CD8-positive, alpha-beta memory T cell (primary cell): ENCODE data around the gene DENND1A. TPM values are rescaled to one million over a fixed set of nuclear protein-coding genes. Genes with fewer than 3 reads are reported as not detected.

ENCODE experiments used
- CTCF ChIA-PET: fragments of 350-600 bp; sonication (Branson Sonifier 250); formaldehyde crosslinking; loops from one replicate; lab custom pipeline; 2021; ENCODE audit warnings: antibody characterized with exemption; lab: Charles Lee
- POLR2A ChIA-PET: fragments of 350-600 bp; sonication (Branson Sonifier 250); formaldehyde crosslinking; loops from one replicate; lab custom pipeline; 2021; ENCODE audit warnings: antibody characterized with exemption; lab: Charles Lee
- DNase-seq, 5 donors: peaks; one replicate each; pipeline versions ENCODE4 v3.0.0 to v3.0.0-alpha.2; 2020 to 2022; ENCODE audit warnings: mixed read lengths in 1 of 5
- H3K27ac ChIP-seq: one replicate; pipeline ENCODE4 v1.7.0; 2013; ENCODE audit warnings: low read depth, mild to moderate bottlenecking, low read length, moderate library complexity
- H3K27me3 ChIP-seq: 2 replicates; pipeline ENCODE4 v1.7.0; 2013; ENCODE audit warnings: low read length, mild to moderate bottlenecking; ENCODE audit not compliant: insufficient read depth, poor library complexity, severe bottlenecking
- H3K36me3 ChIP-seq: 2 replicates; pipeline ENCODE4 v1.7.0; 2013; ENCODE audit warnings: mild to moderate bottlenecking, low read length, moderate library complexity; ENCODE audit not compliant: insufficient read depth
- H3K4me1 ChIP-seq: 2 replicates; pipeline ENCODE4 v1.7.0; 2013; ENCODE audit warnings: mild to moderate bottlenecking, low read length, moderate library complexity; ENCODE audit not compliant: insufficient read depth
- H3K4me3 ChIP-seq: 2 replicates; pipeline ENCODE4 v1.7.0; 2013; ENCODE audit warnings: mild to moderate bottlenecking, low read length
- H3K9me3 ChIP-seq: 2 replicates; pipeline ENCODE4 v1.7.0; 2013; ENCODE audit warnings: mild to moderate bottlenecking, low read length
- H3K27ac Mint-ChIP-seq, 8 donors: one replicate each; pipeline ENCODE4 v1.8.0; 2020 to 2021; ENCODE audit warnings: mixed read lengths in 8 of 8, mild to moderate bottlenecking in 6 of 8, inconsistent platforms in 3 of 8, moderate library complexity in 3 of 8
- H3K27me3 Mint-ChIP-seq, 2 donors: one replicate each; pipeline ENCODE4 v1.8.0; 2020 to 2021; ENCODE audit warnings: mixed read lengths in 2 of 2, mild to moderate bottlenecking in 1 of 2, moderate library complexity in 1 of 2
- H3K36me3 Mint-ChIP-seq, 3 donors: one replicate each; pipeline ENCODE4 v1.8.0; 2020 to 2021; ENCODE audit warnings: mixed read lengths in 3 of 3, inconsistent platforms in 1 of 3, mild to moderate bottlenecking in 1 of 3
- H3K4me1 Mint-ChIP-seq, 3 donors: one replicate each; pipeline ENCODE4 v1.8.0; 2020 to 2021; ENCODE audit warnings: mixed read lengths in 3 of 3, inconsistent platforms in 1 of 3, mild to moderate bottlenecking in 1 of 3
- H3K4me3 Mint-ChIP-seq, 7 donors: one replicate each; pipeline ENCODE4 v1.8.0; 2020 to 2021; ENCODE audit warnings: mixed read lengths in 7 of 7, mild to moderate bottlenecking in 6 of 7, moderate library complexity in 4 of 7, inconsistent platforms in 2 of 7
- H3K9me3 Mint-ChIP-seq, 5 donors: one replicate each; pipeline ENCODE4 v1.8.0; 2020 to 2022; ENCODE audit warnings: mixed read lengths in 5 of 5, mild to moderate bottlenecking in 3 of 5, moderate library complexity in 2 of 5, inconsistent platforms in 1 of 5
- polyA plus RNA-seq: library from polyadenylated mRNA; unstranded; fragments of 300-500 nt; fragmentation: Illumina TruSeq; gene quantifications from one replicate; pipeline ENCODE4 v1.2.3, GENCODE V29; 2021
- total RNA-seq, 2 experiments: library from RNA; stranded (reverse); gene quantifications; one replicate each; pipeline ENCODE4 v1.2.3, GENCODE V29; 2021

Gene DENND1A
- total and polyA plus RNA-seq, 3 experiments from 2014 or later: 7.2 to 15.1 (median 15.0) TPM

- Histone ChIP-seq H3K4me3 (no peak overlapping the region), H3K27ac (no peak overlapping the region), H3K4me1 (no peaks in the 10 kb centered on the region), H3K9me3 (no peaks in the 10 kb centered on the region), H3K36me3 (no peaks in the 10 kb centered on the region), H3K27me3 (no peaks in the 10 kb centered on the region)
- no peak for DNase-seq
- CTCF ChIA-PET: no interaction called here
- Mint-ChIP-seq H3K27me3 (no peaks in the 10 kb centered on the region), H3K4me3 (no peak overlapping the region), H3K36me3 (peaks cover 25 to 28% (median 27%) of the 10 kb centered on the region in 3 donors), H3K27ac (no peak overlapping the region), H3K4me1 (no peaks in the 10 kb centered on the region), H3K9me3 (peaks cover 0 to 5% (median 0%) of the 10 kb centered on the region in 5 donors)
- POLR2A ChIA-PET: no interaction called here
Measured at GRCh38 chr9:123649909-123650308, 280.0 kb downstream of the DENND1A start.

- H3K4me3 Mint-ChIP-seq: no peak overlapping the region
- H3K27me3 Mint-ChIP-seq: no peaks in the 10 kb centered on the region
- DNase-seq: no peak
- H3K36me3 Mint-ChIP-seq: peaks cover 24 to 27% (median 24%) of the 10 kb centered on the region in 3 donors
- Histone ChIP-seq H3K27me3 (no peaks in the 10 kb centered on the region), H3K27ac (no peak overlapping the region), H3K9me3 (no peaks in the 10 kb centered on the region), H3K36me3 (no peaks in the 10 kb centered on the region), H3K4me1 (peaks cover 4% of the 10 kb centered on the region), H3K4me3 (no peak overlapping the region)
- ChIA-PET CTCF (no interaction called here), POLR2A (no interaction called here)
- H3K4me1 Mint-ChIP-seq: peaks cover 0 to 2% (median 0%) of the 10 kb centered on the region in 3 donors
- H3K27ac Mint-ChIP-seq: peak overlapping the region in 1 of 8 donors; percentile 4
- peaks cover 0 to 5% (median 0%) of the 10 kb centered on the region in 5 donors for H3K9me3 Mint-ChIP-seq
Measured at GRCh38 chr9:123647145-123647544, 282.8 kb downstream of the DENND1A start.

- DNase-seq: no peak
- H3K4me3 Mint-ChIP-seq: no peak overlapping the region
- H3K9me3 Mint-ChIP-seq: peaks cover 0 to 5% (median 0%) of the 10 kb centered on the region in 5 donors
- CTCF ChIA-PET: no interaction called here
- H3K27ac ChIP-seq: no peak overlapping the region
- peak overlapping the region in 1 of 8 donors; percentile 17 for H3K27ac Mint-ChIP-seq
- no peaks in the 10 kb centered on the region for H3K27me3 Mint-ChIP-seq
- H3K36me3 ChIP-seq: no peaks in the 10 kb centered on the region
- no peak overlapping the region for H3K4me3 ChIP-seq
- peaks cover 6 to 13% (median 6%) of the 10 kb centered on the region in 3 donors for H3K4me1 Mint-ChIP-seq
- H3K36me3 Mint-ChIP-seq: peaks cover 17 to 23% (median 17%) of the 10 kb centered on the region in 3 donors
- no peaks in the 10 kb centered on the region for H3K27me3 ChIP-seq
- peaks cover 5% of the 10 kb centered on the region for H3K4me1 ChIP-seq
- POLR2A ChIA-PET: interaction anchor here (0.5 kb wide), 1 partner anchor 318 kb away, joined by 3 read pairs; no protein-coding TSS in a partner anchor
- no peaks in the 10 kb centered on the region for H3K9me3 ChIP-seq
Measured at GRCh38 chr9:123645762-123646161, 284.2 kb downstream of the DENND1A start.

- CTCF ChIA-PET: no interaction called here
Measured at GRCh38 chr9:123645126-123645525, 284.8 kb downstream of the DENND1A start.

GRCh38 chr9:123643518-123643917, 286.4 kb downstream of the DENND1A start:
- H3K4me3 Mint-ChIP-seq: no peak overlapping the region
- H3K9me3 Mint-ChIP-seq: peaks cover 0 to 5% (median 0%) of the 10 kb centered on the region in 5 donors
- no peaks in the 10 kb centered on the region for H3K36me3 ChIP-seq
- H3K4me1 Mint-ChIP-seq: peaks cover 18 to 30% (median 20%) of the 10 kb centered on the region in 3 donors
- H3K27ac Mint-ChIP-seq: no peak overlapping the region
- H3K27me3 ChIP-seq: no peaks in the 10 kb centered on the region
- CTCF ChIA-PET: no interaction called here
- no peaks in the 10 kb centered on the region for H3K9me3 ChIP-seq
- no peak overlapping the region for H3K4me3 ChIP-seq
- no peaks in the 10 kb centered on the region for H3K27me3 Mint-ChIP-seq
- DNase-seq: no peak
- H3K36me3 Mint-ChIP-seq: peaks cover 12 to 18% (median 14%) of the 10 kb centered on the region in 3 donors
- POLR2A ChIA-PET: no interaction called here
- H3K4me1 ChIP-seq: peaks cover 12% of the 10 kb centered on the region
- H3K27ac ChIP-seq: no peak overlapping the region

More at GRCh38 chr9:123645126-123645525, 284.8 kb downstream of the DENND1A start:
- H3K27ac ChIP-seq: no peak overlapping the region
- Mint-ChIP-seq H3K4me3 (no peak overlapping the region), H3K27ac (no peak overlapping the region), H3K9me3 (peaks cover 0 to 5% (median 0%) of the 10 kb centered on the region in 5 donors), H3K36me3 (peaks cover 15 to 23% (median 17%) of the 10 kb centered on the region in 3 donors), H3K4me1 (peaks cover 12 to 20% (median 12%) of the 10 kb centered on the region in 3 donors), H3K27me3 (no peaks in the 10 kb centered on the region)
- no peak for DNase-seq
- POLR2A ChIA-PET: no interaction called here
- H3K36me3 ChIP-seq: no peaks in the 10 kb centered on the region
- no peaks in the 10 kb centered on the region for H3K27me3 ChIP-seq
- H3K4me1 ChIP-seq: peaks cover 11% of the 10 kb centered on the region
- H3K4me3 ChIP-seq: no peak overlapping the region
- no peaks in the 10 kb centered on the region for H3K9me3 ChIP-seq

- no peaks in the 10 kb centered on the region for H3K27me3 ChIP-seq
- ChIA-PET CTCF (no interaction called here), POLR2A (no interaction called here)
- no peaks in the 10 kb centered on the region for H3K9me3 ChIP-seq
- H3K27ac Mint-ChIP-seq: peak overlapping the region in 1 of 8 donors; percentile 17
- H3K36me3 ChIP-seq: no peaks in the 10 kb centered on the region
- H3K4me3 Mint-ChIP-seq: no peak overlapping the region
- peaks cover 7 to 12% (median 9%) of the 10 kb centered on the region in 3 donors for H3K36me3 Mint-ChIP-seq
- H3K27ac ChIP-seq: no peak overlapping the region
- no peak for DNase-seq
- H3K4me1 Mint-ChIP-seq: peaks cover 28 to 39% (median 28%) of the 10 kb centered on the region in 3 donors
- H3K4me3 ChIP-seq: no peak overlapping the region
- peaks cover 20% of the 10 kb centered on the region for H3K4me1 ChIP-seq
- H3K9me3 Mint-ChIP-seq: peaks cover 0 to 3% (median 0%) of the 10 kb centered on the region in 5 donors
- H3K27me3 Mint-ChIP-seq: no peaks in the 10 kb centered on the region
Measured at GRCh38 chr9:123642291-123643278, 287.3 kb downstream of the DENND1A start.

GRCh38 chr9:123640792-123641222, 289.1 kb downstream of the DENND1A start:
- CTCF ChIA-PET: no interaction called here
- peak overlapping the region in 1 of 7 donors; percentile 26 for H3K4me3 Mint-ChIP-seq
- no peaks in the 10 kb centered on the region for H3K27me3 ChIP-seq
- H3K4me1 Mint-ChIP-seq: peaks cover 36 to 52% (median 37%) of the 10 kb centered on the region in 3 donors
- no peak overlapping the region for H3K27ac ChIP-seq
- no peaks in the 10 kb centered on the region for H3K9me3 ChIP-seq
- peak in 2 of 5 donors; percentile 2 to 33 for DNase-seq
- peaks cover 0 to 6% (median 1%) of the 10 kb centered on the region in 3 donors for H3K36me3 Mint-ChIP-seq
- no peak overlapping the region for H3K4me3 ChIP-seq
- no peaks in the 10 kb centered on the region for H3K27me3 Mint-ChIP-seq
- no peaks in the 10 kb centered on the region for H3K9me3 Mint-ChIP-seq
- POLR2A ChIA-PET: no interaction called here
- no peaks in the 10 kb centered on the region for H3K36me3 ChIP-seq
- H3K27ac Mint-ChIP-seq: peak overlapping the region in 4 of 8 donors; percentile 17 to 57 (median 34)
- peaks cover 29% of the 10 kb centered on the region for H3K4me1 ChIP-seq

- peak overlapping the region in 2 of 7 donors; percentile 2 to 39 for H3K4me3 Mint-ChIP-seq
- H3K36me3 ChIP-seq: no peaks in the 10 kb centered on the region
- H3K27ac Mint-ChIP-seq: peak overlapping the region in 1 of 8 donors; percentile 15
- no peaks in the 10 kb centered on the region for H3K27me3 Mint-ChIP-seq
- ChIA-PET CTCF (no interaction called here), POLR2A (interaction anchor here (0.9 kb wide), 1 partner anchor 16 kb away, joined by 5 read pairs; no protein-coding TSS in a partner anchor)
- H3K27me3 ChIP-seq: no peaks in the 10 kb centered on the region
- peaks cover 0 to 6% (median 1%) of the 10 kb centered on the region in 3 donors for H3K36me3 Mint-ChIP-seq
- no peak overlapping the region for H3K4me3 ChIP-seq
- H3K4me1 ChIP-seq: peaks cover 29% of the 10 kb centered on the region
- no peak for DNase-seq
- peaks cover 37 to 60% (median 38%) of the 10 kb centered on the region in 3 donors for H3K4me1 Mint-ChIP-seq
- no peaks in the 10 kb centered on the region for H3K9me3 ChIP-seq
- no peak overlapping the region for H3K27ac ChIP-seq
- no peaks in the 10 kb centered on the region for H3K9me3 Mint-ChIP-seq
Measured at GRCh38 chr9:123639743-123640142, 290.2 kb downstream of the DENND1A start.
